DOHH2 (cell line): ENCODE measurements around the gene LIN54.

Source experiments
- CTCF ChIP-seq: fragments of 200-600 bp; sonication (generic); IDR thresholded peaks from one replicate; pipeline ENCODE4 v1.5.1; 2014; ENCODE audit warnings: antibody characterized with exemption, mild to moderate bottlenecking, low read depth, low read length; ENCODE audit not compliant: poor library complexity, severe bottlenecking
- EZH2phosphoT487 ChIP-seq: fragments of 200-600 bp; sonication (generic); IDR thresholded peaks from 2 replicates; pipeline ENCODE4 v1.6.1; 2017; ENCODE audit warnings: borderline replicate concordance, mild to moderate bottlenecking, antibody characterized with exemption, low read length, moderate library complexity, mixed read lengths

- TF ChIP-seq CTCF (no peak), EZH2phosphoT487 (no peak)
Observed at GRCh38 chr4:82899374-82900065, 111.1 kb downstream of the LIN54 start.
